Measurements from ENCODE around the gene KCNT1.

The KCNT1 gene

DNA sequence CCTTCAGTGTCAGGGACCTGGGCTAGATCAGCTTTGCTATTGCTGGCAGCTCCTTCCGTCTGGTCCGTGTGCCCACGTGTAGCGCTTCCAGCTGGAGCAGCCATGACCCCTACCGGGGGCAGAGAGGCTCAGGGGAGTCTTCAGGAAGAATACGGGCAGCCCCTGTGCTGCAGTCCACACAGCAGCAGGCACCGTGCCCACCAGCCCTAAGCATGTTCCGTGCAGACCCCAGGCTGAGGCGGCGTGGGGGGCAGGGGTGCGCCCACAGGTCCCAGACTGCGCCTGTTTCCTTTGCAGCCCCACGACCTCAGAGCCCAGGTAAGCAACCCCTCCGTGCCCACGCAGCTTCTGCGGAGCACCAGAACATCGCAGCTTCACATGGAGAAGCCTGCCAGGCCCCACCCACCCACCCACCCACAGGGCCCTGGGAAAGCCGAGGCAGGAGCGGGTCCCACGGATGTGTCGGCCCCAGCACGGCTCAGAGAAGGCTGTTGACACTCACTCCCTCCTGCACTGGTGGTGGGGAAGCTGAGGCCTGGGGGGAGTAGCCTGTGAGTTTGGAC, 83.1 kb downstream of the KCNT1 start:
- Histone ChIP-seq H3K9ac (ENCODE audit: low read length) (no peak overlapping the region), H3K27ac (ENCODE audit: low read depth, low read length) (no peak overlapping the region), H3K79me2 (ENCODE audit: insufficient read depth, low read length) (no peaks in the 10 kb centered on the region), H3F3A (ENCODE audit: insufficient read depth) (no peaks in the 10 kb centered on the region), H3K9me3 (ENCODE audit: insufficient read depth, low read length) (no peaks in the 10 kb centered on the region), H3K9me2 (replicated peaks; ENCODE audit: insufficient read depth, low read length) (no peaks in the 10 kb centered on the region), H3K36me3 (ENCODE audit: low read length) (no peaks in the 10 kb centered on the region), H3K4me2 (ENCODE audit: low read depth, low read length, poor library complexity, severe bottlenecking) (no peak overlapping the region), H3K27me3 (ENCODE audit: low read length) (no peaks in the 10 kb centered on the region), H3K4me3 (ENCODE audit: insufficient read depth, low read length, poor library complexity, severe bottlenecking) (no peak overlapping the region), H4K20me1 (ENCODE audit: low read depth, low read length) (no peaks in the 10 kb centered on the region), H2AFZ (ENCODE audit: low read depth, low read length, severe bottlenecking) (no peak overlapping the region)
- TF ChIP-seq, protein P1, sequence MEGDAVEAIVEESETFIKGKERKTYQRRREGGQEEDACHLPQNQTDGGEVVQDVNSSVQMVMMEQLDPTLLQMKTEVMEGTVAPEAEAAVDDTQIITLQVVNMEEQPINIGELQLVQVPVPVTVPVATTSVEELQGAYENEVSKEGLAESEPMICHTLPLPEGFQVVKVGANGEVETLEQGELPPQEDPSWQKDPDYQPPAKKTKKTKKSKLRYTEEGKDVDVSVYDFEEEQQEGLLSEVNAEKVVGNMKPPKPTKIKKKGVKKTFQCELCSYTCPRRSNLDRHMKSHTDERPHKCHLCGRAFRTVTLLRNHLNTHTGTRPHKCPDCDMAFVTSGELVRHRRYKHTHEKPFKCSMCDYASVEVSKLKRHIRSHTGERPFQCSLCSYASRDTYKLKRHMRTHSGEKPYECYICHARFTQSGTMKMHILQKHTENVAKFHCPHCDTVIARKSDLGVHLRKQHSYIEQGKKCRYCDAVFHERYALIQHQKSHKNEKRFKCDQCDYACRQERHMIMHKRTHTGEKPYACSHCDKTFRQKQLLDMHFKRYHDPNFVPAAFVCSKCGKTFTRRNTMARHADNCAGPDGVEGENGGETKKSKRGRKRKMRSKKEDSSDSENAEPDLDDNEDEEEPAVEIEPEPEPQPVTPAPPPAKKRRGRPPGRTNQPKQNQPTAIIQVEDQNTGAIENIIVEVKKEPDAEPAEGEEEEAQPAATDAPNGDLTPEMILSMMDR (IDR thresholded peaks at IDR 0.05; ENCODE audit: insufficient read depth, low read length, poor library complexity, severe bottlenecking), result no peak
- TF ChIP-seq EZH2phosphoT487 (conservative IDR thresholded peaks at IDR 0.05; ENCODE audit: low read length), result no peak

DNA sequence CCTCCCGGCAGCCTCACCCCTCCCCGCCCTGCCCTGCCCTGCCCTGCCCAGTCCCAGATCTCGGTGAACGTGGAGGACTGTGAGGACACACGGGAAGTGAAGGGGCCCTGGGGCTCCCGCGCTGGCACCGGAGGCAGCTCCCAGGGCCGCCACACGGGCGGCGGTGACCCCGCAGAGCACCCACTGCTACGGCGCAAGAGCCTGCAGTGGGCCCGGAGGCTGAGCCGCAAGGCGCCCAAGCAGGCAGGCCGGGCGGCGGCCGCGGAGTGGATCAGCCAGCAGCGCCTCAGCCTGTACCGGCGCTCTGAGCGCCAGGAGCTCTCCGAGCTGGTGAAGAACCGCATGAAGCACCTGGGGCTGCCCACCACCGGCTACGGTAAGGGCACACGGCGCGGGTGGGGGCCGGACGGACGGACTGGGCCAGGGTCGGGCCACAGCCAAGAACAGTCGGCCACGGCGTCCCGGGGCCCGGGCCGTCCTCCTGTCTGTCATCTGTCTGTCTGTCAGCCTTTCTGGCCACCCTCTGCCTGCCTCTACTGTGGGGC, 84.2 kb downstream of the KCNT1 start:
- TF ChIP-seq, protein P1 (IDR thresholded peaks at IDR 0.05; ENCODE audit: insufficient read depth, low read length, poor library complexity, severe bottlenecking), result no peak
- no peaks in the 10 kb centered on the region for H3K9me3 ChIP-seq (ENCODE audit: insufficient read depth, low read length)
- no peak overlapping the region for H2AFZ ChIP-seq (ENCODE audit: low read depth, low read length, severe bottlenecking)
- no peaks in the 10 kb centered on the region for H3K36me3 ChIP-seq (ENCODE audit: low read length)
- H3K27me3 ChIP-seq (ENCODE audit: low read length), result no peaks in the 10 kb centered on the region
- no peaks in the 10 kb centered on the region for H3F3A ChIP-seq (ENCODE audit: insufficient read depth)
- H3K4me3 ChIP-seq (ENCODE audit: insufficient read depth, low read length, poor library complexity, severe bottlenecking), result no peak overlapping the region
- no peaks in the 10 kb centered on the region for H3K9me2 ChIP-seq (replicated peaks; ENCODE audit: insufficient read depth, low read length)
- no peak overlapping the region for H3K27ac ChIP-seq (ENCODE audit: low read depth, low read length)
- no peak overlapping the region for H3K9ac ChIP-seq (ENCODE audit: low read length)
- H3K4me2 ChIP-seq (ENCODE audit: low read depth, low read length, poor library complexity, severe bottlenecking), result no peak overlapping the region
- no peaks in the 10 kb centered on the region for H3K79me2 ChIP-seq (ENCODE audit: insufficient read depth, low read length)
- no peaks in the 10 kb centered on the region for H4K20me1 ChIP-seq (ENCODE audit: low read depth, low read length)

DNA sequence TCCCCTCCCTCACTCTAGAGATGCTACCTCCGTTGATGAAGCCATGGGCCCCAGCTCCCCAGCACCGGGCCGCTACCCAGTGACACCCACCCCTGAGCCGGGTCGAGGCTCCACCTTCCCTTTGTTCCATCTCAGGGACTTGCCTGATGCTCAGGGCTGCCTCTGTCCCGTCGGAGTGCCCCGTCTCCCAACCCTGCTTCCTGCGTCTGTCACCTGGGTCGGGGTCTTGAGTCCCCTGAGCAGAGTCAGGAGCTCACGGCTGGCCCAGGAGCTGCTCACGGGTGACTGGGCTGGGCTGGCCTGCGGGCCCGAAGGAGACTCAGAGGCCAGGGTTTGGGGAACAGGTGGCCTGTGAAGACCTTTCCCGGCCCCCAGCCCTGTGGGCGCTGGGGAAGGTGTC, 85.3 kb downstream of the KCNT1 start:
- TF ChIP-seq, protein P1 (IDR thresholded peaks at IDR 0.05; ENCODE audit: insufficient read depth, low read length, poor library complexity, severe bottlenecking), result no peak
- no peak for TF ChIP-seq EZH2phosphoT487 (conservative IDR thresholded peaks at IDR 0.05; ENCODE audit: low read length)
- Histone ChIP-seq H3K36me3 (ENCODE audit: low read length) (no peaks in the 10 kb centered on the region), H3K9me2 (replicated peaks; ENCODE audit: insufficient read depth, low read length) (no peaks in the 10 kb centered on the region), H2AFZ (ENCODE audit: low read depth, low read length, severe bottlenecking) (no peak overlapping the region), H3K9me3 (ENCODE audit: insufficient read depth, low read length) (no peaks in the 10 kb centered on the region), H3K4me3 (ENCODE audit: insufficient read depth, low read length, poor library complexity, severe bottlenecking) (no peak overlapping the region), H3K27ac (ENCODE audit: low read depth, low read length) (no peak overlapping the region), H3K27me3 (ENCODE audit: low read length) (no peaks in the 10 kb centered on the region), H3F3A (ENCODE audit: insufficient read depth) (no peaks in the 10 kb centered on the region), H3K4me2 (ENCODE audit: low read depth, low read length, poor library complexity, severe bottlenecking) (no peak overlapping the region), H4K20me1 (ENCODE audit: low read depth, low read length) (no peaks in the 10 kb centered on the region), H3K9ac (ENCODE audit: low read length) (no peak overlapping the region), H3K79me2 (ENCODE audit: insufficient read depth, low read length) (no peaks in the 10 kb centered on the region)
